Urinary bladder (tissue), 4 donors: ENCODE results near the gene CEP19. TPM values are rescaled to one million over a fixed set of nuclear protein-coding genes. Genes with fewer than 3 reads are reported as not detected.

Source experiments
- DNase-seq: peaks from one replicate; pipeline ENCODE4 v3.0.0-alpha.2; 2015; ENCODE audit errors: extremely low spot score
- H3K27ac ChIP-seq: one replicate; pipeline ENCODE4 v1.5.1; 2013; ENCODE audit warnings: low read depth, mild to moderate bottlenecking, moderate library complexity
- H3K36me3 ChIP-seq: one replicate; pipeline ENCODE4 v1.6.1; 2013; ENCODE audit warnings: mild to moderate bottlenecking, moderate library complexity; ENCODE audit not compliant: insufficient read depth
- H3K4me1 ChIP-seq: one replicate; pipeline ENCODE4 v1.6.1; 2013; ENCODE audit warnings: mild to moderate bottlenecking, moderate library complexity; ENCODE audit not compliant: insufficient read depth
- H3K4me3 ChIP-seq: one replicate; pipeline ENCODE4 v1.5.1; 2013; ENCODE audit warnings: low read depth, low read length
- WGBS: extraction: QIAGEN DNeasy Blood & Tissue Kit; methylation state at CpG from one replicate; pipeline ENCODE4 v1.1.7; 2013; 5-methylcytosine and 5-hydroxymethylcytosine counted together
- polyA plus RNA-seq: library from polyadenylated mRNA; stranded (reverse); fragments of 200-250 nt; gene quantifications from one replicate; pipeline ENCODE4 v1.2.3, GENCODE V29; 2013
- small RNA-seq: library from RNA; depleted of rRNA; stranded (forward); fragments of <200 nt; gene quantifications from one replicate; pipeline ENCODE3, GENCODE V24; 2014
- total RNA-seq: library from RNA; depleted of rRNA; stranded (reverse); fragments of >200 nt; gene quantifications from one replicate; pipeline ENCODE4 v1.2.3, GENCODE V29; 2014
- donor health status: healthy with polysubstance abuse.
- donor health status: healthy.

Gene CEP19
- total and polyA plus RNA-seq, 2 donors = 1.2 to 3.8 TPM

- H3K27ac ChIP-seq = no peak overlapping the region
- no peaks in the 10 kb centered on the region for H3K4me1 ChIP-seq
- no peak for DNase-seq
- 54% methylated on average over 23 of the region's 23 CpGs for WGBS
- H3K36me3 ChIP-seq = no peaks in the 10 kb centered on the region
- H3K4me3 ChIP-seq = no peak overlapping the region
These were observed 45.8 kb downstream of the CEP19 start for GRCh38 chr3:196666001-196666867.

GRCh38 chr3:196662711-196663571 lies 49.1 kb downstream of the CEP19 start:
- Histone ChIP-seq H3K4me3 (no peak overlapping the region), H3K27ac (no peak overlapping the region), H3K36me3 (no peaks in the 10 kb centered on the region), H3K4me1 (no peaks in the 10 kb centered on the region)
- 26% methylated on average over 15 of the region's 15 CpGs for WGBS
- no peak for DNase-seq

DNA sequence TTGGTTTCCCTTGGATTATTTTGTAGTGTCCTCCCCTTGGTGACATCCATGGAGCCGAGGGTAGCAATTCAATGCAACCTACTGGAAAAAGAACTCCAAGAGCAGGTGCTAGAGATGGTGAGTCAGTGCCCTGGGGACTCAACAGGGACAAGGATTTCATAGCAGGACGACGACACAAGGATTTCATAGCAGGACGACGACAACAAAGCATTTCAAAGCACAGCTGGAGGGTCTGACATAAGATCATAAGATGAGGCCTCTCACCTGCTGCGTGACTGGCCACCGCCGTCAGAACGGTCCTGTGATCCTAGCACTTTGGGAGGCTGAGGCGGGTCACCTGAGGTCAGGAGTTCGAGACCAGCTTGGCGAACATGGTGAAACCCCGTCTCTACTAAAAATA lies 50.0 kb downstream of the CEP19 start:
- no peak for DNase-seq
- no peak overlapping the region for H3K27ac ChIP-seq
- no peaks in the 10 kb centered on the region for H3K4me1 ChIP-seq
- H3K36me3 ChIP-seq = no peaks in the 10 kb centered on the region
- H3K4me3 ChIP-seq = no peak overlapping the region
- WGBS = 83% methylated on average over 13 of the region's 13 CpGs

GRCh38 chr3:196661400-196661799 lies 50.6 kb downstream of the CEP19 start:
- H3K27ac ChIP-seq = no peak overlapping the region
- WGBS = 76% methylated on average over 16 of the region's 16 CpGs
- no peaks in the 10 kb centered on the region for H3K4me1 ChIP-seq
- H3K4me3 ChIP-seq = no peak overlapping the region
- no peaks in the 10 kb centered on the region for H3K36me3 ChIP-seq
- DNase-seq = no peak

GRCh38 chr3:196660381-196661166 lies 51.5 kb downstream of the CEP19 start:
- H3K4me3 ChIP-seq = no peak overlapping the region
- no peak for DNase-seq
- no peaks in the 10 kb centered on the region for H3K4me1 ChIP-seq
- no peaks in the 10 kb centered on the region for H3K36me3 ChIP-seq
- H3K27ac ChIP-seq = no peak overlapping the region
- WGBS = 83% methylated on average over 32 of the region's 32 CpGs

DNA sequence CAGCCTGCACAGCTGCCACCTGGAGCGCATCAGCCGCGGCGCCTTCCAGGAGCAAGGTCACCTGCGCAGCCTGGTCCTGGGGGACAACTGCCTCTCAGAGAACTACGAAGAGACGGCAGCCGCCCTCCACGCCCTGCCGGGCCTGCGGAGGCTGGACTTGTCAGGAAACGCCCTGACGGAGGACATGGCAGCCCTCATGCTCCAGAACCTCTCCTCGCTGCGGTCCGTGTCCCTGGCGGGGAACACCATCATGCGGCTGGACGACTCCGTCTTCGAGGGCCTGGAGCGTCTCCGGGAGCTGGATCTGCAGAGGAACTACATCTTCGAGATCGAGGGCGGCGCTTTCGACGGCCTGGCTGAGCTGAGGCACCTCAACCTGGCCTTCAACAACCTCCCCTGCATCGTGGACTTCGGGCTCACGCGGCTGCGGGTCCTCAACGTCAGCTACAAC lies 52.1 kb downstream of the CEP19 start:
- H3K4me3 ChIP-seq = no peak overlapping the region
- no peak overlapping the region for H3K27ac ChIP-seq
- 95% methylated on average over 35 of the region's 35 CpGs for WGBS
- DNase-seq = no peak
- H3K36me3 ChIP-seq = no peaks in the 10 kb centered on the region
- H3K4me1 ChIP-seq = no peaks in the 10 kb centered on the region

Small RNAs within 50 kb of the gene (small RNA-seq; reads per million reads assigned to genes)
- gene RNU4-89P (not detected), gene RNU6-646P (not detected)

Other genes with a start within 250 kb of the CEP19 start
- 20.6 TPM for gene RNF168, start 208.5 kb downstream of the CEP19 start, total RNA-seq
- gene RNF168, start 208.5 kb downstream of the CEP19 start, polyA plus RNA-seq = 8.2 TPM
- not detected for gene SMCO1, start 196.9 kb downstream of the CEP19 start, total RNA-seq
- not detected for gene SMCO1, start 196.9 kb downstream of the CEP19 start, polyA plus RNA-seq
- 5.7 TPM for gene WDR53, start 143.7 kb downstream of the CEP19 start, total RNA-seq
- 13.2 TPM for gene WDR53, start 143.7 kb downstream of the CEP19 start, polyA plus RNA-seq
- gene FBXO45, start 143.6 kb downstream of the CEP19 start, total RNA-seq = 19.5 TPM
- 6.0 TPM for gene FBXO45, start 143.6 kb downstream of the CEP19 start, polyA plus RNA-seq
- 4.1 TPM for gene NRROS, start 72.6 kb downstream of the CEP19 start, total RNA-seq
- gene NRROS, start 72.6 kb downstream of the CEP19 start, polyA plus RNA-seq = 7.2 TPM
- gene PIGX, start 127 bp upstream of the CEP19 start, total RNA-seq = 30.6 TPM
- gene PIGX, start 127 bp upstream of the CEP19 start, polyA plus RNA-seq = 18.4 TPM
- 43.1 TPM for gene PAK2, start 27.6 kb upstream of the CEP19 start, total RNA-seq
- 27.1 TPM for gene PAK2, start 27.6 kb upstream of the CEP19 start, polyA plus RNA-seq
- 62.4 TPM for gene SENP5, start 155.7 kb upstream of the CEP19 start, total RNA-seq
- 11.9 TPM for gene SENP5, start 155.7 kb upstream of the CEP19 start, polyA plus RNA-seq
- 38.8 TPM for gene NCBP2, start 230.3 kb upstream of the CEP19 start, total RNA-seq
- gene NCBP2, start 230.3 kb upstream of the CEP19 start, polyA plus RNA-seq = 65.7 TPM